Measurements from ENCODE around the gene ZC3H12D. TPM values are rescaled to one million over a fixed set of nuclear protein-coding genes. Genes with fewer than 3 reads are reported as not detected.

ZC3H12D gene
- total and polyA plus RNA-seq, 9 donors = 0.15 to 1.3 (median 0.45) TPM

DNA sequence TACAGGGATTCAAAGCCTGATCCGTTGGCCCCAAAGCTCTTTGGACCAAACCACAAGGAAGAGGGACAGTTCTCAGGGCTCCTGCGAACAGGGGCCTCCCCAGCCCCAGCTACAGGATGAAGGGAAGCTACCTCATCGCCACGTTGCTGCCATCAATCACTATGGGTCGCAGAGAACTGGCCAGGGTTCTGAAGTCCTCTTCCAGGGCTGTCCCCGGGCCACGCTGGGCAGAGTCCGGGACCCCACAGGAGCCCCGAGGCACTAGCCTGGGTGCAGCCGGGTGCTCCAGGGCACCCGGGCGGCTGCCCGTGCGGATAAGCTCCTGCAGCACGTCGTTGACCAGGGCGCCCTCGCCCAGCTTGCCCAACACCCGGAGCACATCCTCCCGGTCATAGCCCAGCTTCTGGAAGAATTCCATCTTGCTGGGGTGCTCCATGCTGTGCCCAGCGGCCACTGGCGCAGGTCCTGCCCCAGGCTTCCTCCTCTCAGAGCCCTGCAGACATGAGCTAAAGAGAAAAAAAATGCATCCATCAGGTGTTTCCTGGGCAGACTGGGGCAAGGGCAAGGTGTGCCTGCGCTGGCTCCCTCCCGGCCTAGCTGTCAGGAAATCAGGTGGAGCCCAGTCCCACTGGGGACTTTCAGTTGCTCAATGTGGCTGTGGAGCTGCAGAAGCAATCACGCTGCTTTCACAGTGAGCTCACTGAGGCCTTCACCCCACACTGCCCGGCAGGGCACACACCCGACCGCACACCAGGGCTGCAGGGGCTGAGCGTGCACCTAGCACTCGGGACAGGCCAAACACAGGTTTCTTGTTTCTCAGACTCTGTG lies 10.5 kb downstream of the ZC3H12D start:
- peaks cover 1% of the 10 kb centered on the region for H3K4me1 ChIP-seq (ENCODE audit: insufficient read depth)
- H3K36me3 ChIP-seq = no peaks in the 10 kb centered on the region
- 89 to 92% (median 91%) methylated on average over 30 of the region's 30 CpGs for whole genome bisulfite sequencing, 3 donors
- H3K4me3 ChIP-seq = no peak overlapping the region
- intact Hi-C loops (cut with DNase I) = no loop called here
- H3K27me3 ChIP-seq = no peaks in the 10 kb centered on the region
- H3K27ac ChIP-seq = no peak overlapping the region
- H3K9me3 ChIP-seq = no peaks in the 10 kb centered on the region
- TF ChIP-seq EP300 (IDR thresholded peaks at IDR 0.05) = no peak
- no peak for TF ChIP-seq POLR2A (IDR thresholded peaks at IDR 0.05)
- no peak for DNase-seq

DNA sequence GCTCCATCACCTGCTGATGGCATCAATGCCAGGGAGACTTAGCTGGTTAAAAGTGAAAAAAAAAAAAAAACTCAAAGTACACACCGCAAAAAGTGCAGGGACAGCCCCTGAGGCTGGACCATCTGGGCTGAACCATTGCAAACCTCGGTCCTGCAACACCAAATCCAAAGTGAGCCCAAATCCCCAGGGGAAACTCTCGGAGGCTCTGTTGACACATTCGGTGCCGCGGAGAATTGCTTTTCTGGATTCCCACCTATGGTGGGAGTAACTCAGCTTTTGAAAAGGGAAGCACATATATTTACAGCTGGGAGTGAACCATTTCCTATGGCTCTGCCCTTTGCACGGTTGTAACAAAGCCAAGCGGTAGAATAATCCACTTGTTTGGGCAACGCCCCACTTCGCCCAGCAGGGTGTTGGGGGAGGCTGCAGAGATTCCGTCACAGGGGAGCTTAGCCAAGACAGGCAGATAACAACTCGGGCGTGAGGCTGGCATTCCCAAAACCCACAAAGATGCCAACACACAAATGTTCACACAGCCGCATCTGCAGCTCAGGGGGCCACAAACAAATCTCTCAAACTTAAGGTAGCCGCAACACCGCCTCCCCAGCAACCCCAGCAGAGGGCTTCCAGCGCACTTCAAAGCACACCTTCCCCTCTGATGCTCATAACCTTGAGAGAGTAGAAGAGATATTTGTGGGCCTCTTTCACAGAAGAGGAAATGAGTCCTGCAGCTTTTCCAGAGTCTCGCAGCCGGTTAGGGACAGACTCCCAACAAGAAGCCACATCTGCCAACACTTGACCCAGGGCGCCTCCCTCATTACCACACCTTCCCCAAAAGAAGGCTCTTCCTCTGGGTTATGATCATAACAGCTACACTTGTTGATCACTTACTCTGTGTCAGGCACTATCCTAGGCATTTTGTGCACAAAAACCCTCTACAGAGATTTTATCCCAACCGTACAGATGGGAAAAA lies 11.4 kb downstream of the ZC3H12D start:
- no peak for DNase-seq
- TF ChIP-seq POLR2A (IDR thresholded peaks at IDR 0.05) = no peak
- no peak for TF ChIP-seq EP300 (IDR thresholded peaks at IDR 0.05)
- no peak for TF ChIP-seq CTCF (IDR thresholded peaks at IDR 0.05)
- H3K27me3 ChIP-seq = no peaks in the 10 kb centered on the region
- H3K4me3 ChIP-seq = no peak overlapping the region
- H3K27ac ChIP-seq = no peak overlapping the region
- no peaks in the 10 kb centered on the region for H3K9me3 ChIP-seq
- 45 to 52% (median 47%) methylated on average over 21 of the region's 21 CpGs for WGBS, 3 donors
- no peaks in the 10 kb centered on the region for H3K36me3 ChIP-seq
- H3K4me1 ChIP-seq (ENCODE audit: insufficient read depth) = peaks cover 1% of the 10 kb centered on the region
- intact Hi-C loops (cut with DNase I) = no loop called here

- Histone ChIP-seq H3K4me1 (ENCODE audit: insufficient read depth) (peaks cover 1% of the 10 kb centered on the region), H3K27me3 (no peaks in the 10 kb centered on the region), H3K27ac (no peak overlapping the region), H3K36me3 (no peaks in the 10 kb centered on the region), H3K4me3 (no peak overlapping the region), H3K9me3 (no peaks in the 10 kb centered on the region)
- WGBS, 3 donors = 91 to 97% (median 93%) methylated on average over 5 of the region's 5 CpGs
- intact Hi-C loops (cut with DNase I) = no loop called here
- TF ChIP-seq EP300 (IDR thresholded peaks at IDR 0.05) (no peak), POLR2A (IDR thresholded peaks at IDR 0.05) (no peak), CTCF (IDR thresholded peaks at IDR 0.05) (no peak)
- no peak for DNase-seq
Observed at GRCh38 chr6:149472241-149472640, 12.6 kb downstream of the ZC3H12D start.

DNA sequence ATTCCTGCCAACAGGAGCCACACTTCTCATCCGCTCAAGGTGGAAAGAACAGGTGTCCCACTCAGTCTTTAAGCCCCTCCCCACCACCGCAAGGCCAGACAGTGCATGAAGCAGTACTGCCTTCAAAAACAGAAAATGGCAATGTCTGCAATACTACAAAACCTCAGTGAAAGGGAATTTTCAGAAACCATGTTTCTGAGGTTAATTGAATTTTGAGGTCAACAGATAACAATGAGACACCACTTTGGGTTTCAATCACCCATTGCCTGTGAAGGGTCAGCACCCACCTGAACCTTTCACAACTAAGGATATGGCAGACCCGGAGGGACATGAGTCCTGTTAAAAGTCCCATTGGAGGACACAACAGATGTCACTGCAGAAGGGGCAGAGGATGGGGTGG lies 13.0 kb downstream of the ZC3H12D start:
- no peak for DNase-seq
- H3K9me3 ChIP-seq = no peaks in the 10 kb centered on the region
- WGBS, 3 donors = 70 to 85% (median 72%) methylated on average over 3 of the region's 3 CpGs

More for the DNA sequence above, 13.0 kb downstream of the ZC3H12D start:
- intact Hi-C loops (cut with DNase I) = no loop called here
- Histone ChIP-seq H3K27me3 (no peaks in the 10 kb centered on the region), H3K27ac (no peak overlapping the region), H3K36me3 (no peaks in the 10 kb centered on the region), H3K4me1 (ENCODE audit: insufficient read depth) (peaks cover 1% of the 10 kb centered on the region), H3K4me3 (no peak overlapping the region)
- TF ChIP-seq EP300 (IDR thresholded peaks at IDR 0.05) = no peak
- no peak for TF ChIP-seq POLR2A (IDR thresholded peaks at IDR 0.05)
- TF ChIP-seq CTCF (IDR thresholded peaks at IDR 0.05) = no peak
